Right lobe of liver (tissue), 6 donors: Measurements from ENCODE around the gene CALHM1. TPM values are rescaled to one million over a fixed set of nuclear protein-coding genes. Genes with fewer than 3 reads are reported as not detected.

Experiments used
- ATAC-seq, 4 donors: fragments of 200-7000 bp; cut with Tn5 transposase; one replicate each; pipeline ENCODE4 v1.9.1; 2020; ENCODE audit warnings: mild to moderate bottlenecking in 4 of 4, moderate library complexity in 4 of 4
- DNase-seq, 3 donors: peaks; one replicate each; pipeline ENCODE4 v3.0.0-alpha.2; 2020
- H3K27ac ChIP-seq, 3 donors: fragments of 200-600 bp; one replicate each; pipeline ENCODE4 v1.8.0; 2022
- H3K27me3 ChIP-seq, 2 donors: fragments of 200-600 bp; one replicate each; pipeline ENCODE4 v1.8.0; 2022
- H3K36me3 ChIP-seq, 4 donors: fragments of 200-600 bp; sonication (generic) in 1 of 4; one replicate each; pipeline versions ENCODE4 v1.5.1 to v1.8.0; 2017 to 2022; ENCODE audit warnings: control low read depth in 1 of 4
- H3K4me1 ChIP-seq, 4 donors: fragments of 200-600 bp; sonication (generic) in 1 of 4; one replicate each; pipeline versions ENCODE4 v1.5.1 to v1.8.0; 2017 to 2022; ENCODE audit warnings: control low read depth in 1 of 4
- H3K4me3 ChIP-seq, 3 donors: fragments of 200-600 bp; one replicate each; pipeline ENCODE4 v1.8.0; 2022
- H3K9me3 ChIP-seq, 4 donors: fragments of 200-600 bp; sonication (generic) in 1 of 4; one replicate each; pipeline versions ENCODE4 v1.5.1 to v1.8.0; 2017 to 2022; ENCODE audit warnings: control low read depth in 1 of 4
- CTCF ChIP-seq, 4 donors: fragments of 200-600 bp in 3 of 4; fragments of 450-650 bp in 1 of 4; IDR thresholded peaks; one replicate each; pipeline versions ENCODE4 v1.5.1 to v1.8.0; 2016 to 2022; ENCODE audit warnings: antibody characterized with exemption in 4 of 4, mild to moderate bottlenecking in 2 of 4
- POLR2A ChIP-seq: fragments of 450-650 bp; IDR thresholded peaks from one replicate; pipeline ENCODE4 v1.6.1; 2017; ENCODE audit warnings: antibody characterized with exemption, mild to moderate bottlenecking
- WGBS: methylation state at CpG from one replicate; pipeline ENCODE4 v1.1.6; 2018; ENCODE audit warnings: low coverage, low lambda C conversion rate; ENCODE audit not compliant: insufficient coverage; ENCODE audit errors: missing lambda C conversion rate; 5-methylcytosine and 5-hydroxymethylcytosine counted together
- intact Hi-C, 2 donors: fragments of 100-400 bp; cut with DNase I; formaldehyde crosslinking; loops; one replicate each; pipeline versions ENCODE4 v1.11.2 to v1.14.1; 2022
- total RNA-seq, 6 experiments: library from RNA; depleted of rRNA in 2 of 6; stranded (reverse); fragments of >200 nt in 2 of 6; fragmentation: NEBNext Ultra II Directional in 3 of 6; extraction: Animal tissue kit (Norgen Biotek cat#: 25700) in 3 of 6; gene quantifications; one replicate each; pipeline versions ENCODE4 v1.1.0 to v1.2.4, GENCODE V29; 2016 to 2023
- donor health status: DM: no; HTN: yes; CAD: no.
- donor health status: DM: no; HTN: no; CAD: no.
- donor health status: DM: no; HTN: no; CAD: no.
- donor health status: DM: no; HTN: yes; CAD: no.
- donor health status: DM: no; HTN: yes; CAD: no.

Gene CALHM1
- total RNA-seq, 6 experiments from 2014 or later, result not detected

- TF ChIP-seq CTCF (IDR thresholded peaks at IDR 0.05), result no peak
- TF ChIP-seq POLR2A, result no peak
- WGBS, result 70% methylated on average over 6 of the region's 7 CpGs
- H3K4me1 ChIP-seq, result no peaks in the 10 kb centered on the region
- DNase-seq, result no peak
- H3K36me3 ChIP-seq, result no peaks in the 10 kb centered on the region
- intact Hi-C loops, result no loop called here
- ATAC-seq, result no peak
- no peak overlapping the region for H3K4me3 ChIP-seq
- H3K27me3 ChIP-seq, result no peaks in the 10 kb centered on the region
- no peaks in the 10 kb centered on the region for H3K9me3 ChIP-seq
- H3K27ac ChIP-seq, result no peak overlapping the region
Observed at GRCh38 chr10:103467406-103467805, 8.7 kb upstream of the CALHM1 start.

GRCh38 chr10:103466734-103467133, 8.0 kb upstream of the CALHM1 start:
- intact Hi-C loops, result no loop called here
- ATAC-seq, result no peak
- no peak for DNase-seq
- Histone ChIP-seq H3K27ac (no peak overlapping the region), H3K27me3 (no peaks in the 10 kb centered on the region), H3K9me3 (no peaks in the 10 kb centered on the region), H3K36me3 (no peaks in the 10 kb centered on the region), H3K4me1 (no peaks in the 10 kb centered on the region), H3K4me3 (no peak overlapping the region)
- WGBS, result 85% methylated on average over 3 of the region's 3 CpGs
- TF ChIP-seq POLR2A, result no peak
- no peak for TF ChIP-seq CTCF (IDR thresholded peaks at IDR 0.05)

- WGBS, result 68% methylated on average over 7 of the region's 14 CpGs
- DNase-seq (no peak), ATAC-seq (peak in 2 of 4 donors; percentile 15 to 33)
Observed at GRCh38 chr10:103465411-103466179, 6.9 kb upstream of the CALHM1 start.

GRCh38 chr10:103463499-103463898, 4.8 kb upstream of the CALHM1 start:
- H3K36me3 ChIP-seq, result no peaks in the 10 kb centered on the region
- no peak for ATAC-seq
- intact Hi-C loops, result no loop called here
- H3K9me3 ChIP-seq, result no peaks in the 10 kb centered on the region
- WGBS, result 61% methylated on average over 3 of the region's 4 CpGs
- no peak overlapping the region for H3K27ac ChIP-seq
- no peaks in the 10 kb centered on the region for H3K27me3 ChIP-seq
- no peak overlapping the region for H3K4me3 ChIP-seq
- no peaks in the 10 kb centered on the region for H3K4me1 ChIP-seq
- no peak for DNase-seq
- TF ChIP-seq CTCF (IDR thresholded peaks at IDR 0.05) (no peak), POLR2A (no peak)

More at GRCh38 chr10:103465411-103466179, 6.9 kb upstream of the CALHM1 start:
- H3K27me3 ChIP-seq, result no peaks in the 10 kb centered on the region
- H3K4me1 ChIP-seq, result no peaks in the 10 kb centered on the region
- H3K27ac ChIP-seq, result no peak overlapping the region
- no peak overlapping the region for H3K4me3 ChIP-seq
- no peaks in the 10 kb centered on the region for H3K36me3 ChIP-seq
- intact Hi-C loops, result no loop called here
- no peaks in the 10 kb centered on the region for H3K9me3 ChIP-seq
- TF ChIP-seq POLR2A, result no peak
- no peak for TF ChIP-seq CTCF (IDR thresholded peaks at IDR 0.05)
